HG02840 (cell line): ENCODE data around the gene PROKR1.
"Not testable (repeated sequence)": the region's sequence is repeated elsewhere in the genome, so short reads cannot be mapped to it uniquely, and the experiment has no call there.

ENCODE experiments used
- ATAC-seq: cut with Tn5 transposase; IDR thresholded peaks from one replicate; pipeline ENCODE4 v1.9.1; 2021; ENCODE audit warnings: mild to moderate bottlenecking, moderate library complexity, moderate number of reproducible peaks; ENCODE audit not compliant: unreplicated experiment, low FRiP score

Gene PROKR1

DNA sequence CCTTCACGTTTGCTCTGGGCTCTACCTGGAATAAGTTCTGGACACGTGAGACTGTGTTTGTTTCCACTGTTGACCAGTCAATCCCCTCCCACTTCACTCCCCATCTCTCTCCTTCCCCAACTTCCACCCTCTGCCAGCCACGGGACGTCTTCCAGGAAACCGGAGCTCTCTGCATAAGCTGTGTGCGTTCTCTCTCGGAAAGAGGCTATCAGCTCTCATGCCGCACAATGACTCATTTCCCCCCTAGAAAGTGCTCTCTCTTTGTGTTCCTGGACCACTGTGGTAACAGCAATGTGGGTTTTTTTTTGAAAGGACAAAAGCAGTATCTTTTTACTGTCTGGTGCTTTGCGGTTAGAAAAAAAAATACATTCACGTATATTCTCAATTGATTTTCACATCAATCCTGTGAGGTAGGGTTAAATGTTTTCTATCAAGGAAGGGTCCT, 10.2 kb downstream of the PROKR1 start:
- peak; percentile 67 for ATAC-seq

- no peak for ATAC-seq
Observed at GRCh38 chr2:68658266-68658665, 14.9 kb downstream of the PROKR1 start.

GRCh38 chr2:68659081-68659480, 15.7 kb downstream of the PROKR1 start:
- ATAC-seq, result no peak

- no peak for ATAC-seq
Observed at GRCh38 chr2:68660658-68661057, 17.3 kb downstream of the PROKR1 start.

GRCh38 chr2:68662466-68662865, 19.1 kb downstream of the PROKR1 start:
- ATAC-seq, result no peak

- ATAC-seq, result no peak
Observed at GRCh38 chr2:68663371-68664156, 20.2 kb downstream of the PROKR1 start.

- no peak for ATAC-seq
Observed at GRCh38 chr2:68667371-68667770, 24.0 kb downstream of the PROKR1 start.

- no peak for ATAC-seq
Observed at GRCh38 chr2:68669651-68670050, 26.3 kb downstream of the PROKR1 start.

DNA sequence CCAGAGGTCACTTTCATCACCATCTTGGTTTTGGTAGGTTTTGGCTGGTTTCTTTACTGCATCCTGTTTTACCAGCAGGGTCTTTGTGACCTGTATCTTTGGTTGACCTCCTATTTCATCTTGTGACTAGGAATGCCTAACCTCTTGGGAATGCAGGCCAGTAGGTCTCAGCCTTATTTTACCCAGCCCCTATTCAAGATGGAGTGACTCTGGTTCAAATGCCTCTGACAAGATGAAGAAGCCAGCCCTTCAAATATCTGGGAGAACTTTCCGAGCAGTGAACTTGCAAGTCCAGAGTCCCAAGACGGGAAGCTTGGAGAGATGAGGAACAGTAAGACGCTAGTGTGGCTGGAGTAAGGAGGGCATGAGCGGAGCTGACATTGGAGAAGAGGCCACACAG, 28.6 kb downstream of the PROKR1 start:
- no peak for ATAC-seq

DNA sequence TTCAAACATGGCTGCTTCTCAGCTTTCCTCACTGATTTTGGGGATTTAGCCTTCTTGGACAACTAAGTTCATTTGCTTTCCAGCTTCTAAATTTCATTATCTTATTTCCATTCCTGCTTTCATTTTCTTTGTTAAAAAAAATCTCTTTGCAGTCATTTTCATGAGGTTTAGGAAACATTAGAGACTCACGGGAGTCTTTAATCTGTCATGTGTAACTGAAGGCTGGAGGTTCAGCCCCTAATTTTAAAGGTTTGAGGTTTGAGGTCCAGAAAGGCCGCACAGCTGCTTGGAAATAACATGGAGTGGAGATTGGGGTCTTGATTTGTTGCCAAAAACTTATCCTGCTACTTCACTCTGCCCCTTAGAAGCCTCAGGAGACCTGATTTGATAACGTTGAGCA, 30.3 kb downstream of the PROKR1 start:
- no peak for ATAC-seq

GRCh38 chr2:68675470-68675869, 32.1 kb downstream of the PROKR1 start:
- ATAC-seq, result no peak

DNA sequence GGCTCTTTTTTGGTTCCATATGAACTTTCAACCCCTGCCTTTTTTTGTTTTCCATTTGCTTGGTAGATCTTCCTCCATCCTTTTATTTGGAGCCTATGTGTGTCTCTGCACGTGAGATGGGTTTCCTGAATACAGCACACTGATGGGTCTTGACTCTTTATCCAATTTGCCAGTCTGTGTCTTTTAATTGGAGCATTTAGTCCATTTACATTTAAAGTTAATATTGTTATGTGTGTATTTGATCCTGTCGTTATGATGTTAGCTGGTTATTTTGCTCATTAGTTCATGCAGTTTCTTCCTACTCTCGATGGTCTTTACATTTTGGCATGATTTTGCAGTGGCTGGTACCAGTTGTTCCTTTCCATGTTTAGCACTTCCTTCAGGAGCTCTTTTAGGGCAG, 34.5 kb downstream of the PROKR1 start:
- ATAC-seq, result not testable (repeated sequence)

GRCh38 chr2:68679166-68679916, 36.0 kb downstream of the PROKR1 start:
- not testable (repeated sequence) for ATAC-seq

DNA sequence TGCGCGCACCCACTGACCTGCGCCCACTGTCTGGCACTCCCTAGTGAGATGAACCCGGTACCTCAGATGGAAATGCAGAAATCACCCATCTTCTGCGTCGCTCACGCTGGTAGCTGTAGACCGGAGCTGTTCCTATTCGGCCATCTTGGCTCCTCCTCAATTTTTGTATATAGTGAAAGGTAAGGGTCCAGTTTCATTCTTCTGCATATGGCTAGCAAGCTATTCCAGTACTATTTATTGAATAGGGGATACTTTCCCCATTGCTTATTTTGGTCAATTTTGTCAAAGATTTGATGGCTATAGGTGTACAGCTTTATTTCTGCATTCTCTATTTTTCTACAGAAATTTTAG, 36.5 kb downstream of the PROKR1 start:
- not testable (repeated sequence) for ATAC-seq

DNA sequence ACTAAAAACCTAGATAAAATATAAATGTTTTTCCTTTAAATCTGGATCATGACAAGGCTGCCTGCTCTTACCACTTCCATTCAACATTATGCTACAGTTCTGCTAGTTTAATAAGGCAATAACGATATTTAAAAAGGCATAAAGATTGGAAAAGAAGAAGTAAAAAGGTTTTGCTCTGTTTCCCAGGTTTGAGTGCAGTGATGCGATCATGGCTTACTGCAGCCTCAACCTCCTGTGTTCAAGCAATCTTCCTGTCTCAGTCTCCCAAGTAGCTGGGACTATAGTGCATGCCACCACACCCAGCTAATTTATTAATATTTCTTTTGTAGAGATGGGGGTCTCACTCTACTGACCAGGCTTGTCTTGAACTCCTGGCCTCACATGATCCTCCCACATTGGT, 40.8 kb downstream of the PROKR1 start:
- ATAC-seq, result no peak

DNA sequence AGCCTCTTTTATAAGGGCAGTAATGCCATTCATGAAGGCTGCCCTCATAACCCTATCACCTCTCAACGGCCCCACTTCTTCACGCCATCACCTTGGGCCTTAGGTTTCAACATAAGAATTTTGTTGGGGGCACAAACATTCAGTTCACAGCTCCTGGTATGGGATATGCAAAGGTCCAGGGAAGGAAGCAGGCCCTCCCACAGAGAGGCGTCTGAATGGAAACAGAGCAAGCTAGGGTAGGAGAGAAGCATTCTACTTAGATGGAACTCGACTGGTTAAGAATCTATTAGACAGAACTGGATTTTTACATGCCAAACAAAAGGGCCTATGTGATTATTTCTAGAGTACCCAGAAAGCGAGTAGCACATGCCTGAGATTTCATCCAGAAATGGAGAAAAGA, 42.8 kb downstream of the PROKR1 start:
- ATAC-seq, result no peak

- ATAC-seq, result no peak
Observed at GRCh38 chr2:68687018-68687417, 43.6 kb downstream of the PROKR1 start.

GRCh38 chr2:68689553-68690537, 46.5 kb downstream of the PROKR1 start:
- ATAC-seq, result peak; percentile 84

GRCh38 chr2:68690851-68691250, 47.5 kb downstream of the PROKR1 start:
- ATAC-seq, result no peak

DNA sequence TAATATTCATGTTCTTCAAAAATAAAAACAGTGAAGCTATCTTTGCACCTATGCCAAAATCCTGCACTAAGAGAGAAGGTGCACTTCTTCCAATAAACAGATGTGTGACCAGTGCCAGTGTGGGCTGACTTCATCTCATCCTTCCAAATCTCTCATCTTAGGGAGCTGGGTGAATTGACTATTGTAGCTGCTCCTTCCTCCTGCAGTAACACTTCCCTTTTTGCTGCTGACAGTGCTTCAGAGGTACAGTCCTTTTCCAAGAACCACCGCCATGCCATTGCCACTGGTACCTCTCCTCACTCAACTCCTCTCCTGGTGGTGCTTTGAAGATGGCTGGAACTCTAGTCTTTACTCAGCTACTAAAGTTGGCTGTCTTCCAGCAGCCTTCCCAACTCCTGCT, 49.1 kb downstream of the PROKR1 start:
- ATAC-seq, result no peak

DNA sequence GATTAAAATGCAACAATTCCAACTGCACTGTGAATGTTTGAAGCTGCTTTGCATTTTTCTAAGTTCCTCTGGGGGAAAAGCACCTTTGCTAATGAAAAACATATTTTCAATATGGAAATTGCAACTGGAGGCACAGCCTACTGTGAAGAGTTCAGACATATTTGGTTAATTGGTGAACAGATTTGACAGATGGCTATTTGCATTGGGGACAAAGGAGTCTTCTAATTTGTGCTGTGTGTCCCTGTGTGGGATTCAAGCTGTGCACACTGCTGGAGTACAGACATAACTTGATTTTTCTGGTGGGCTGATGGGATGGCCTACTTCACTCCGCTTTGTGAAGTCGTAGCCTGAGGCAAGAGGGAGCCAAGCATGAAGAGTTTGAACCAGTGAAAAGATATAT, 50.6 kb downstream of the PROKR1 start:
- no peak for ATAC-seq
